HCT116 (cell line): ENCODE measurements around the gene LAMTOR4. TPM values are rescaled to one million over a fixed set of nuclear protein-coding genes. Genes with fewer than 3 reads are reported as not detected.

Experiments used
- ATAC-seq: fragments of 200-7000 bp; cut with Tn5 transposase; 2 replicates; pipeline ENCODE4 v1.9.1; 2020; ENCODE audit warnings: mild to moderate bottlenecking, moderate library complexity
- Bru-seq: library from RNA; stranded (reverse); fragments of 400-500 nt; gene quantifications from one replicate; lab custom pipeline; 2021; lab: Mats Ljungman, UMichigan
- BruChase-seq, 2 experiments: library from RNA; stranded (reverse); fragments of 400-500 nt; gene quantifications; one replicate each; lab custom pipeline; 2021; lab: Mats Ljungman, UMichigan
- BruUV-seq: library from RNA; stranded (reverse); fragments of 400-500 nt; replicated peaks from 2 replicates; lab custom pipeline; 2021; lab: Mats Ljungman, UMichigan
- CTCF ChIA-PET: fragments of 300-600 bp; sonication (Branson Sonifier 250); formaldehyde crosslinking; loops from one replicate; lab custom pipeline; 2021; ENCODE audit warnings: antibody characterized with exemption; lab: Charles Lee
- POLR2A ChIA-PET: fragments of 300-600, 350-600 bp; sonication (Branson Sonifier 250); formaldehyde crosslinking; loops from one replicate; lab custom pipeline; 2021; ENCODE audit warnings: antibody characterized with exemption; lab: Charles Lee
- RAD21 ChIA-PET, 2 experiments: fragments of 300-600 bp; sonication (Branson Sonifier 250); formaldehyde crosslinking; loops; one replicate each; lab custom pipeline; 2023; ENCODE audit warnings: low total read pairs in 2 of 2; ENCODE audit not compliant: uncharacterized antibody in 2 of 2, unreplicated experiment in 2 of 2, low non-redundant PET in 1 of 2; lab: Charles Lee
- DNase-seq: peaks from one replicate; pipeline ENCODE4 v3.0.0-alpha.2; 2010; ENCODE audit warnings: low read depth, low spot score
- H2AFZ ChIP-seq: fragments of 200-600 bp; shearing (Covaris generic), sonication (generic); 2 replicates; pipeline ENCODE4 v1.6.1; 2017; ENCODE audit warnings: low read depth, mixed run types, mixed read lengths, antibody characterized with exemption, low read length; ENCODE audit not compliant: poor library complexity, severe bottlenecking
- H3K27ac ChIP-seq: 2 replicates; pipeline ENCODE4 v1.5.1; 2012; ENCODE audit warnings: low read depth, low read length
- H3K27me3 ChIP-seq: fragments of 200-600 bp; sonication (generic); 2 replicates; pipeline ENCODE4 v1.6.1; 2016; ENCODE audit warnings: mixed run types, low read length, mixed read lengths; ENCODE audit not compliant: insufficient read depth
- H3K36me3 ChIP-seq, 2 experiments: fragments of 200-500 bp in 1 of 2; fragments of 200-600 bp in 1 of 2; sonication (Bioruptor generic) in 1 of 2; sonication (generic) in 1 of 2; 2 replicates each; pipeline versions ENCODE4 v1.5.1 to v1.6.1; 2014 to 2016; ENCODE audit warnings: low read length in 2 of 2, inconsistent platforms in 1 of 2, mixed read lengths in 1 of 2, mixed run types in 1 of 2; ENCODE audit not compliant: insufficient read depth in 2 of 2, control insufficient read depth in 1 of 2
- H3K4me1 ChIP-seq, 2 experiments: fragments of 200-600 bp in 1 of 2; sonication (generic) in 1 of 2; 2 replicates each; pipeline versions ENCODE4 v1.5.1 to v1.6.1; 2012 to 2017; ENCODE audit warnings: low read length in 2 of 2, inconsistent platforms in 1 of 2, mild to moderate bottlenecking in 1 of 2, mixed read lengths in 1 of 2, mixed run types in 1 of 2, moderate library complexity in 1 of 2; ENCODE audit not compliant: insufficient read depth in 2 of 2, control insufficient read depth in 1 of 2
- H3K4me2 ChIP-seq: fragments of 200-600 bp; sonication (generic); 2 replicates; pipeline ENCODE4 v1.6.1; 2017; ENCODE audit warnings: mixed run types, low read length, mixed read lengths
- H3K4me3 ChIP-seq, 2 experiments: fragments of 200-600 bp in 1 of 2; sonication (generic) in 1 of 2; replicated peaks in 1 of 2; 2 replicates each; pipeline ENCODE4 v1.5.1; 2011 to 2016; ENCODE audit warnings: low read length in 2 of 2, control low read depth in 1 of 2, low read depth in 1 of 2, mild to moderate bottlenecking in 1 of 2, mixed read lengths in 1 of 2, mixed run types in 1 of 2
- H3K79me2 ChIP-seq: fragments of 200-600 bp; sonication (generic); 2 replicates; pipeline ENCODE4 v1.6.1; 2017; ENCODE audit warnings: mild to moderate bottlenecking, mixed run types, low read length, moderate library complexity, mixed read lengths; ENCODE audit not compliant: insufficient read depth
- H3K9ac ChIP-seq: fragments of 200-600 bp; sonication (generic); 2 replicates; pipeline ENCODE4 v1.6.1; 2016; ENCODE audit warnings: low read length, mixed read lengths
- H3K9me2 ChIP-seq: fragments of 200-600 bp; sonication (generic), shearing (Covaris generic); 2 replicates; pipeline ENCODE4 v1.6.1; 2017; ENCODE audit warnings: mixed run types, mild to moderate bottlenecking, moderate library complexity; ENCODE audit not compliant: insufficient read depth
- H3K9me3 ChIP-seq, 2 experiments: fragments of 200-500 bp in 1 of 2; fragments of 200-600 bp in 1 of 2; sonication (Bioruptor generic) in 1 of 2; sonication (generic) in 1 of 2; 2 replicates each; pipeline ENCODE4 v1.6.1; 2014 to 2017; ENCODE audit warnings: low read length in 2 of 2, mixed read lengths in 2 of 2, inconsistent platforms in 1 of 2, low read depth in 1 of 2, mild to moderate bottlenecking in 1 of 2, mixed run types in 1 of 2, moderate library complexity in 1 of 2; ENCODE audit not compliant: control insufficient read depth in 1 of 2, insufficient read depth in 1 of 2
- H4K20me1 ChIP-seq: fragments of 200-600 bp; sonication (generic), shearing (Covaris generic); 2 replicates; pipeline ENCODE4 v1.6.1; 2017; ENCODE audit warnings: mixed run types, mild to moderate bottlenecking, moderate library complexity; ENCODE audit not compliant: insufficient read depth
- CBX3 ChIP-seq: IDR thresholded peaks from 2 replicates; pipeline ENCODE4 v1.6.1; 2012; ENCODE audit warnings: low read depth
- EGR1 ChIP-seq: IDR thresholded peaks from 2 replicates; pipeline ENCODE4 v1.6.1; 2012; ENCODE audit warnings: low read depth
- ELF1 ChIP-seq: IDR thresholded peaks from 2 replicates; pipeline ENCODE4 v1.6.1; 2012; ENCODE audit warnings: low read depth, borderline replicate concordance
- EZH2phosphoT487 ChIP-seq: fragments of 200-600 bp; IDR thresholded peaks from 2 replicates; pipeline ENCODE4 v1.6.1; 2018; ENCODE audit warnings: antibody characterized with exemption, borderline replicate concordance
- POLR2A ChIP-seq: IDR thresholded peaks from 2 replicates; pipeline ENCODE4 v1.7.0; 2011; ENCODE audit warnings: borderline replicate concordance; ENCODE audit not compliant: insufficient read depth, insufficient read length; ENCODE audit errors: extremely low read depth
- POLR2AphosphoS5 ChIP-seq: IDR thresholded peaks from 2 replicates; pipeline ENCODE4 v1.6.1; 2011; ENCODE audit warnings: mild to moderate bottlenecking, low read depth, low read length, moderate library complexity
- SIN3A ChIP-seq: IDR thresholded peaks from 2 replicates; pipeline ENCODE4 v1.6.1; 2012; ENCODE audit warnings: low read depth
- SP1 ChIP-seq: IDR thresholded peaks from 2 replicates; pipeline ENCODE4 v1.6.1; 2012; ENCODE audit warnings: low read depth
- SRF ChIP-seq: IDR thresholded peaks from 2 replicates; pipeline ENCODE4 v1.6.1; 2012; ENCODE audit warnings: low read depth
- TCF7L2 ChIP-seq: IDR thresholded peaks from 2 replicates; pipeline ENCODE4 v1.7.0; 2011; ENCODE audit warnings: borderline replicate concordance, inconsistent platforms; ENCODE audit not compliant: insufficient read depth, insufficient read length; ENCODE audit errors: extremely low read depth
- YY1 ChIP-seq: IDR thresholded peaks from 2 replicates; pipeline ENCODE4 v1.6.1; 2011; ENCODE audit warnings: low read length, low read depth, moderate library complexity, mild to moderate bottlenecking; ENCODE audit not compliant: insufficient replicate concordance; ENCODE audit errors: extremely low read depth
- ZFX ChIP-seq: fragments of 450-650 bp; IDR thresholded peaks from 2 replicates; pipeline ENCODE4 v1.6.1; 2017
- intact Hi-C: fragments of 100-400 bp; cut with micrococcal nuclease; formaldehyde crosslinking; loops from 2 replicates; pipeline ENCODE4 v1.10.0; 2022
- long read RNA-seq: library from polyadenylated mRNA; unstranded; transcript quantifications from one replicate; pipeline ENCODE4 v2.0.0, GENCODE V29; 2021; ENCODE audit not compliant: unreplicated experiment
- polyA plus RNA-seq: library from polyadenylated mRNA; unstranded; fragments of >200 nt; gene quantifications from 2 replicates; pipeline ENCODE4 v1.2.1, GENCODE V29; 2012; ENCODE audit warnings: missing spikeins
- total RNA-seq: library from RNA; stranded (reverse); gene quantifications from one replicate; pipeline ENCODE4 v1.2.1, GENCODE V29; 2021; ENCODE audit not compliant: unreplicated experiment
- TF ChIP-seq, protein P1 (sequence below): IDR thresholded peaks from 2 replicates; pipeline ENCODE4 v1.6.1; 2012
- TF ChIP-seq, protein P2 (sequence below): IDR thresholded peaks from 2 replicates; pipeline ENCODE4 v1.6.1; 2012
- TF ChIP-seq, protein P3 (sequence below): IDR thresholded peaks from 2 replicates; pipeline ENCODE4 v1.6.1; 2011; ENCODE audit warnings: mild to moderate bottlenecking, low read length, moderate library complexity; ENCODE audit not compliant: insufficient replicate concordance; ENCODE audit errors: extremely low read depth
- TF ChIP-seq, protein P4 (sequence below): IDR thresholded peaks from 2 replicates; pipeline ENCODE4 v1.6.1; 2012; ENCODE audit warnings: low read depth

The LAMTOR4 gene
- total RNA-seq (152 TPM), Bru-seq, nascent RNA (percentile 80 among the genes with signal in this experiment), BruChase-seq, experiment 1, labeled RNA remaining after a 6-hour chase (percentile 79 among the genes with signal in this experiment), BruChase-seq, experiment 2, labeled RNA remaining after a 2-hour chase (percentile 81 among the genes with signal in this experiment)
- 205 and 220 TPM in 2 replicates for polyA plus RNA-seq
- long read RNA-seq, transcript LAMTOR4-201 (4 exons, 605 nt) = major isoform, 50 of 95 reads
- long read RNA-seq, transcript LAMTOR4-205 (4 exons, 621 nt) = minor isoform, 7 of 95 reads
- long read RNA-seq, transcript LAMTOR4-204 (3 exons, 371 nt) = minor isoform, 12 of 95 reads
- long read RNA-seq, partial matches to known transcripts = 0 of 95 reads
- long read RNA-seq, other reads (novel, unspliced or antisense) = 18 of 95 reads

DNA sequence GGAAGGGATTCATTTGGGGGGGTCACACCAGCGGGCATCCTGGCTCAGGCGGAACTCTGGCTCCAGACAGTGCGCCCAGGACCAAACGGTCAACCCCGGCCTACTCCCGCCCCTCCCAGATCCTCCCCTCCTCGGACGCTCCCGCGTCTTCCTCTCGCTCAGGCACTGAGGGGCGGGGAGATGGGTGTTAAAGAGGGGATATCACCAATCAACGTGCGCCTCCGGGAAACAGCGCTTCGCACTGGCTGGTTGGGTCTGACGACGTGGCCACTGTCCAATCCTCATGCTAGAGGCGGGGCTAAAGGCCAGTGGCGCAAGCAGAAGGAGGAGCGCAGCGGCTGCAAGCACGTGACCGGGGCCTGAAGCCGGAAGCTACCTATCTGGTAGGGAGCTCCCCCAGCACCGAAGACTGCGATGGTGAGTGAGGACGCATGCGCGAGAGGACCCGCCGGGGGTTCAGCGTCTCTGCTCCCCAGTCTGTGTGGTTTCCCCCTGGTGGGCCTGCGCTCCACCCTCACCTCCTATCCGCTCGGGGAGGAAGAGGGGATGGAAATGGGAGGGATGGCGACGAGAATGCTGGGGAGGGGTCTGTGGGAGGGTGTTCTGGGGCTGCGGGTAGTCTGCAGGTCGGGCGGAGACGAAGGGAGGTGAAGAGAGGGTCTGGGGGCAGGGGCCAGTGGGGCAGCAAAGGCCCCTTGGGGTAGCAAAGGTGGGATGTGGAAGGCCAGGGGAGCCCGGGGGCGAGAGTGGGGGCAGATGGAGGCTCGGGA lies at the start of gene LAMTOR4:
LAMTOR4 (plus strand) TSS at position 360 of the 770 bp plus-strand sequence; CDS start at position 415, 55 bp downstream.
- H2AFZ ChIP-seq = no peak within 1 kb of the TSS
- BruUV-seq = no TSS peak
- H3K4me2 ChIP-seq = peak within 1 kb of the TSS; percentile 95
- no peaks in the 10 kb centered on the region for H4K20me1 ChIP-seq
- ChIA-PET CTCF (interaction anchor here (0.7 to 1.3 kb wide), 4 partner anchors 8 to 18 kb away, joined by 3 to 6 read pairs (median 5); no protein-coding TSS in a partner anchor), RAD21 (interaction anchor here (0.6 kb wide), 2 partner anchors 15 to 48 kb away, joined by 3 to 6 read pairs; no protein-coding TSS in a partner anchor), POLR2A (interaction anchor here (0.6 to 1.4 kb wide), 10 partner anchors 15 to 288 kb away, joined by 3 to 7 read pairs (median 3); partner anchors contain the start of genes GPC2, PPP1R35, STAG3 and ZCWPW1)
- H3K9me3 ChIP-seq = no peaks in the 10 kb centered on the region
- H3K27ac ChIP-seq = peak within 1 kb of the TSS; percentile 70
- TF ChIP-seq ZFX (no peak), EGR1 (no peak), ELF1 (no peak; the same call in 1 of the 2 replicates), YY1 (no peak), SIN3A (no peak), TCF7L2 (peak; percentile 6), EZH2phosphoT487 (no peak), POLR2A (peak; percentile 61), CBX3 (no peak), SP1 (peak; percentile 99), POLR2AphosphoS5 (peak; percentile 78), SRF (no peak)
- TF ChIP-seq, protein P1, sequence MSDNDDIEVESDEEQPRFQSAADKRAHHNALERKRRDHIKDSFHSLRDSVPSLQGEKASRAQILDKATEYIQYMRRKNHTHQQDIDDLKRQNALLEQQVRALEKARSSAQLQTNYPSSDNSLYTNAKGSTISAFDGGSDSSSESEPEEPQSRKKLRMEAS = peak; percentile 89
- TF ChIP-seq, protein P2, sequence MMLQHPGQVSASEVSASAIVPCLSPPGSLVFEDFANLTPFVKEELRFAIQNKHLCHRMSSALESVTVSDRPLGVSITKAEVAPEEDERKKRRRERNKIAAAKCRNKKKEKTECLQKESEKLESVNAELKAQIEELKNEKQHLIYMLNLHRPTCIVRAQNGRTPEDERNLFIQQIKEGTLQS = no peak
- TF ChIP-seq, protein P3, sequence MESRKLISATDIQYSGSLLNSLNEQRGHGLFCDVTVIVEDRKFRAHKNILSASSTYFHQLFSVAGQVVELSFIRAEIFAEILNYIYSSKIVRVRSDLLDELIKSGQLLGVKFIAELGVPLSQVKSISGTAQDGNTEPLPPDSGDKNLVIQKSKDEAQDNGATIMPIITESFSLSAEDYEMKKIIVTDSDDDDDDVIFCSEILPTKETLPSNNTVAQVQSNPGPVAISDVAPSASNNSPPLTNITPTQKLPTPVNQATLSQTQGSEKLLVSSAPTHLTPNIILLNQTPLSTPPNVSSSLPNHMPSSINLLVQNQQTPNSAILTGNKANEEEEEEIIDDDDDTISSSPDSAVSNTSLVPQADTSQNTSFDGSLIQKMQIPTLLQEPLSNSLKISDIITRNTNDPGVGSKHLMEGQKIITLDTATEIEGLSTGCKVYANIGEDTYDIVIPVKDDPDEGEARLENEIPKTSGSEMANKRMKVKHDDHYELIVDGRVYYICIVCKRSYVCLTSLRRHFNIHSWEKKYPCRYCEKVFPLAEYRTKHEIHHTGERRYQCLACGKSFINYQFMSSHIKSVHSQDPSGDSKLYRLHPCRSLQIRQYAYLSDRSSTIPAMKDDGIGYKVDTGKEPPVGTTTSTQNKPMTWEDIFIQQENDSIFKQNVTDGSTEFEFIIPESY = no peak
- TF ChIP-seq, protein P4, sequence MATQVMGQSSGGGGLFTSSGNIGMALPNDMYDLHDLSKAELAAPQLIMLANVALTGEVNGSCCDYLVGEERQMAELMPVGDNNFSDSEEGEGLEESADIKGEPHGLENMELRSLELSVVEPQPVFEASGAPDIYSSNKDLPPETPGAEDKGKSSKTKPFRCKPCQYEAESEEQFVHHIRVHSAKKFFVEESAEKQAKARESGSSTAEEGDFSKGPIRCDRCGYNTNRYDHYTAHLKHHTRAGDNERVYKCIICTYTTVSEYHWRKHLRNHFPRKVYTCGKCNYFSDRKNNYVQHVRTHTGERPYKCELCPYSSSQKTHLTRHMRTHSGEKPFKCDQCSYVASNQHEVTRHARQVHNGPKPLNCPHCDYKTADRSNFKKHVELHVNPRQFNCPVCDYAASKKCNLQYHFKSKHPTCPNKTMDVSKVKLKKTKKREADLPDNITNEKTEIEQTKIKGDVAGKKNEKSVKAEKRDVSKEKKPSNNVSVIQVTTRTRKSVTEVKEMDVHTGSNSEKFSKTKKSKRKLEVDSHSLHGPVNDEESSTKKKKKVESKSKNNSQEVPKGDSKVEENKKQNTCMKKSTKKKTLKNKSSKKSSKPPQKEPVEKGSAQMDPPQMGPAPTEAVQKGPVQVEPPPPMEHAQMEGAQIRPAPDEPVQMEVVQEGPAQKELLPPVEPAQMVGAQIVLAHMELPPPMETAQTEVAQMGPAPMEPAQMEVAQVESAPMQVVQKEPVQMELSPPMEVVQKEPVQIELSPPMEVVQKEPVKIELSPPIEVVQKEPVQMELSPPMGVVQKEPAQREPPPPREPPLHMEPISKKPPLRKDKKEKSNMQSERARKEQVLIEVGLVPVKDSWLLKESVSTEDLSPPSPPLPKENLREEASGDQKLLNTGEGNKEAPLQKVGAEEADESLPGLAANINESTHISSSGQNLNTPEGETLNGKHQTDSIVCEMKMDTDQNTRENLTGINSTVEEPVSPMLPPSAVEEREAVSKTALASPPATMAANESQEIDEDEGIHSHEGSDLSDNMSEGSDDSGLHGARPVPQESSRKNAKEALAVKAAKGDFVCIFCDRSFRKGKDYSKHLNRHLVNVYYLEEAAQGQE = no peak
- intact Hi-C loops = no loop called here
- peak; percentile 98 for ATAC-seq
- DNase-seq = peak; percentile 99
- H3K9me2 ChIP-seq = no peaks in the 10 kb centered on the region
- H3K9ac ChIP-seq = peak within 1 kb of the TSS; percentile 91
- peak within 1 kb of the TSS; percentile 94 to 99 for H3K4me3 ChIP-seq
- H3K27me3 ChIP-seq = no peaks in the 10 kb centered on the region
- peaks cover 29% of the 10 kb centered on the region for H3K79me2 ChIP-seq
- H3K36me3 ChIP-seq = peaks cover 0 to 3% of the 10 kb centered on the region in 2 experiments; a peak in 2 of 4 replicates
- H3K4me1 ChIP-seq = peaks cover 9 to 21% of the 10 kb centered on the region in 2 experiments
